ENCODE measurements around the gene SLC17A9.
A peak's percentile ranks its signal among the peaks of the same experiment; 100 is the strongest.

Gene SLC17A9, protein sequence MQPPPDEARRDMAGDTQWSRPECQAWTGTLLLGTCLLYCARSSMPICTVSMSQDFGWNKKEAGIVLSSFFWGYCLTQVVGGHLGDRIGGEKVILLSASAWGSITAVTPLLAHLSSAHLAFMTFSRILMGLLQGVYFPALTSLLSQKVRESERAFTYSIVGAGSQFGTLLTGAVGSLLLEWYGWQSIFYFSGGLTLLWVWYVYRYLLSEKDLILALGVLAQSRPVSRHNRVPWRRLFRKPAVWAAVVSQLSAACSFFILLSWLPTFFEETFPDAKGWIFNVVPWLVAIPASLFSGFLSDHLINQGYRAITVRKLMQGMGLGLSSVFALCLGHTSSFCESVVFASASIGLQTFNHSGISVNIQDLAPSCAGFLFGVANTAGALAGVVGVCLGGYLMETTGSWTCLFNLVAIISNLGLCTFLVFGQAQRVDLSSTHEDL

DNA sequence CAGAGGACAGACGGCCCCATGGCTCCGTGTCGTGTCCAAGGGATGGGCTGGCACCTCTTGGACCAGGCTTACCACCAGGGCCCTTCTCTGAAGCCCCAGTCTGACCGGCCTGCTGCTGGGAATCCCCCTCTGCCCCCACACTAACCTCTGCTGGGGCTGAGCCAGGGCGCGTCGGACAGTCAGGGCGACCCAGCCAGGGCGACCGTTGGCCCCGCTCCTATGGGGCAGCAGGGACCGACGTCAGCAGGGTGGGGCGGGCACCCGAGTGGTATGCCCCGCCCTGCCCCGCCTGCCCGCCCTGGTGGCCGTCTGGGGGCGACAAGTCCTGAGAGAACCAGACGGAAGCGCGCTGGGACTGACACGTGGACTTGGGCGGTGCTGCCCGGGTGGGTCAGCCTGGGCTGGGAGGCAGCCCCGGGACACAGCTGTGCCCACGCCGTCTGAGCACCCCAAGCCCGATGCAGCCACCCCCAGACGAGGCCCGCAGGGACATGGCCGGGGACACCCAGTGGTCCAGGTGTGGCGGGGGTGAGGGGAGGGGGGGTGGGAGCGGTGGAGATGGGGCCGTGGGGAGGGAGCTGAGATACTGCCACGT lies at the start of gene SLC17A9:
SLC17A9 (plus strand) TSS at position 337 of the 595 bp plus-strand sequence; CDS start at position 459, 122 bp downstream.
- no peak for DNase-seq (ENCODE audit: low read depth)

DNA sequence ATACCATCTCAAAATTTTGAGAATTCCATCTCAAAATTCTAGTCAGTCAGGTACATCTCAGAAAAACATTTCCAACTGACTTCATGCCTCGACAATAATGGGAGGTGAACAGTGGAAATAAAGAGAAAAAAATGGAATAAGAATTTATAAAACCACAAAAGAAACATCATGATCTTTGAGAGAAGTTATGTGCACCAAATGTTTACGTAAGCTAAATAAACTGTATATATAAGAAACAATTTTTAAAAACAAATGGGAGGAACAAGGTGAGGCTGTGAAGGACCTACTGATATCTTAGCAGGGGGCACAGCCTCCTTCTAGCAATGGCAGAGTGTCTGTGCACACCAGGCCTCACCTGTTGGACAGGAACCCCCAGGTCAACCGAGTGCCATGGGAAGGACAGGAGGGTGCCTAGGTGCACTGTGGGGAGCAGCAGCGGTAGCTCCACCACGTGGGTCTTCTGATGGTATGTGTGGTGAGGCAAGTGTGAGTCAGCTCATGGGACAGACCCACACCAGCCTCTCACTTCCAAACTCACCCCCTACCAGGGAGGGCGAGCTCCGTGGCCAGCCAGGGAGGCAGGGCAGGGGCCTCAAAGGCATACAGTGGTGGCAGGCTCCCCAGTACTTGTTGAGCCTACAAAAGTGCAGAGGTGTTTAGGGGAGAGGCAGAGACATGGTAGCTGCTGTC lies 49.4 kb upstream of the SLC17A9 start:
- peak; percentile 28 for DNase-seq (ENCODE audit: low read depth)

DNA sequence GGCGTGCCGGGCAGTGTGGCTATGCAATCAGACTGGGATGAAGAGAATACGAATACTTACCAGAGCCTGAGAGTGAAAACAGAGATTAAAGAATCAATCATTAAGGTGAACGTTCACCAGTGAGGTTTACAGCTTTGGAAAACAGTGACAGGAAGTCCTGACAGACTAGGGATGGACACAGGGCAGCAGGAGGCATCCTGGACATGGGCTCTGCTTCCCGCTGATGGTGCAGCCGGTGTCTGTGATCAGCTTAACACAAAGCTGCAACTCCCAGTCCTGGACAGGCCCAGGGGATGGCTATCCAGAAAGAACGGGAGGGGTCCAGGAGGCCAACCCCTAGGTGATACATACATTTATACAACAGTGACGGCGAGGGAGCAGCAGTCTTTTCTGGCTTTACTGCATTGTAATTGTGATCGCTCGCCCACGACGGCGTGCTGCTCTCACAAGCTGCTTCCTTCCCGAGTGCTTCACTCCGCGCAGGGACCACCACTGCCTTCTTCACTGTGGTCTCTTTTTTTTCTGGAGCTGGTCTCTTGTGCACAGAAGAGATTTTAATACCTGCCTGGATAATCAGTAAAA lies 46.9 kb upstream of the SLC17A9 start:
- no peak for DNase-seq (ENCODE audit: low read depth)

GRCh38 chr20:62906209-62906608 lies 46.3 kb upstream of the SLC17A9 start:
- no peak for DNase-seq (ENCODE audit: low read depth)

DNA sequence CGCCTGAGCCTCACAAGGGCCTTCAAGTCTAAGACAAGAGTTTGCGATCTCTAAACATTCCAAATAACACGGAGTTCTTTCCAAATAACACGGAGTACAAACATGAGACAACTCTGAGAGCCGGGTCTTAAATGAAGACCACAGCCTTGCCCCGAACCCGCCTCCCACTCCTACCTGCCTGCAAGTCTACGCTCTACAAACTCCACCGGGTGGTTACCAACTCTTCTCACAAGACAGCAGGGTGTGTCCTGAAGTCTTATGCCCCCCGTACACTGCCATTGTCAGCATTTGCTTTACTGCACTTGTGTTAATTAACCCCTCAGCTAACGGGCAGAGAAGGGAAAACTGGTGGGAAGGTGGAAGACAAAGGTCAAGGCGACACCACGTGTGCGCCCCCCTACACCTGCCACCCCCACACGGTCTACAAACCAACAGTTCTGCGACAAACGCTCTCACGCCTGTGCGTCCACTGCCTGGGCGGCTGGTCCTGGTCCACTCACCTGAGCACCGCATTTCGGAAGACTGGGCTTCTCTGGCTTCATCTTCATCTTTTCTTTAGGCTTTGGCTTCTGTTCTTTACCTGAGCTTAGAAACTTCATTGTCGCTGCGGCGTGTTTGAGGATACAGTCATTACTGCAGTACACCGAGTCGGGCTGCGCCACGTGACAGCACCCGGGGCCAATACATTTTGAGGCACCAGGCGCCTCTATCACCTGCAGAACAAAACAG lies 45.7 kb upstream of the SLC17A9 start:
- DNase-seq (ENCODE audit: low read depth): no peak

- DNase-seq (ENCODE audit: low read depth): no peak
These were observed 44.9 kb upstream of the SLC17A9 start for GRCh38 chr20:62907384-62908317.

DNA sequence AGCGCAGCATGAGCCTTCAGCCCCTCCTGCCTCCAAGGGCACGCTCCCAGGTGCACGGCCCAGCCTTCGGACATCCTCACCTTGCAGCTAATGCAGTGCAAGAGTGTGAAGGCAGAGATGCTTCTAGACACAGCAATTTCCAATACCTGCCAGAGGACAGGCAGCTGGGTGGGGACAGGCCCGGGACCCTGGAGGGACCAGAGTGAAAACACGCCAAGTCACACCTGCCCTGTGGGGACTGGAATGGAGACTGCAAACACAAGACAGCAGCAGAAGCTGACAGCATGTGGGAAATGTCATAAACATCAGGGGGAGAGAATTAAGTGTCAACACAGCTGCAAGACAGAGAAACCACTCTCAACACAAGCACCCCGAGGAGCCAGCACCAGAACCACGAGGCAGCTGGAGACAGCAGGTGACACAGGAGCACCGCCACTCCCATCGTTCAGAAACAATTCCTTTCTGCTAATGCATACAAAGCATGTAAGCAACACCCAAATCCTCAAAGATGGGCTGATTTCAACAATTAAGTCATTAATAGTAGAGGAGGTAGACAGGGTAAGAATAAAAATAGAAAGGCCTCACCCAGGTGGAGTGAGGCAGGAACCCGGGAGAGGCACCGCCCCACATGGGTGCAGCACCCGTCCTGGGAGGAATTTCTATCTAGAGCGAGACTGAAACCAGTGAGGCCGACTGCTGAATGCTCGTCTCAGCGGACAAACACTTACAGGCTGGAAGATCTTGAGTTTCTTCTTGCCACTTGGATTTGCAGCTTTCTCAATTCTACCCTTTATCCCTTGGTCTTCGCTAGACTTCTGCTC lies 43.3 kb upstream of the SLC17A9 start:
- no peak for DNase-seq (ENCODE audit: low read depth)

DNA sequence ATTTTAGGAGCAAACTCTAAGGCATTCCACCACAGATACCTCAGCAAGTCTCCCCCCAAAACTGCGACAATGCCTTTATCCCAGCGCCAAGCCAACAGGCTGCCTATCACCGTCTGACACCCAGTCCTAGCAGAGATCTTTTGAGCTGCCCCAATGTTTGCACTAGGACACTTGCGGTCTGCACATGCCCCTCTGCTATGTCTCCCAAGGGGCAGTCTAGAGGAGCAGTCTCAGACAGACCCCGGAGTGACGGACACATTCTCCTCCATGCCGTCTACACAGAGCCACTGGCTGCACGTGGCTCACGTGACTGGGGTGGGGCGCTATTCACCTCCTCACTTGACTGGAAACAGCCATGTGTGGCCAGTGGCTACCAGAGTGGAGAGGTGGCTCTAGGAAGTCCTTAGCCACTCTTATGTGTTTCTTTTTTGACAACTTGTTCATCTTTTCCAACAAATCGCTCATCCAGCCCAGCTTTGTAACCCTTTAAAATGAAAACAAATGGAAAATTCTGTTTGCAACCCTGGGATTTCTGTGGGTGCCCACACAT lies 42.2 kb upstream of the SLC17A9 start:
- no peak for DNase-seq (ENCODE audit: low read depth)

DNA sequence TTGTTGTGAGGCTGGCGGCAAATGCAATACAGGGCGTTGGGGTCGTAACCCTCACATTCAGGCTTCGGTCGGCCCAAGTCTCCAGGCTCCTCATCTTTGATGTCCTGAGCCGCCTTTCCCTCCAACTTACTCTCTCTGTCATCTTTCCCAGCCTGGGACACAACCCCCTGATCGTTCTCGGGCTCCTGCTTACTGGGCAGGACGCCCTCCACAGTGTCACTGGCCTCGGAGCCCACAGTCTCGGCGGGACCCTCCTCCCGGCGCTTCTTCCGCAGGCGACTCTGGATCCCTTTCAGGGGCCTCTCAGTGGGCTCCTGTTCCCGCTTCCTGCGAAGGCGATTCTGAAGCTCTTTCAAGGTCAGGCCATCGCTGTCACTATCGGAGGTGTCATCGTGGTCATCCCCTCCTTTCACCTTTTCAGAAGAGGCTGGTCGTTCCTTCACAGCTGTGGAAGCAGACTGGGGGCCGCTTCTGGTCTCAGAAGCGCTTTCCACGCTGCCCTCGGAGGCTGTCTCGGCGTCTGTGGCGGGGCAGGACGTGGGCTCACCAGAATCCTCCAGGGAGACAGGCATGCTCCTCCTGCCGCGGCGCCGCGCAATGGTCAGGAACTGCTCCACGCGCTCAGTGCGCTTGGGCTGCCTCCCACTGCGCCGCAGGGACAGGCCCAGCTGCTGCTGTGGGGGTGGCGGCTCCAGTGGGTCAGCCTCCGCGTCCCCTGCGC lies 41.6 kb upstream of the SLC17A9 start:
- no peak for DNase-seq (ENCODE audit: low read depth)

DNA sequence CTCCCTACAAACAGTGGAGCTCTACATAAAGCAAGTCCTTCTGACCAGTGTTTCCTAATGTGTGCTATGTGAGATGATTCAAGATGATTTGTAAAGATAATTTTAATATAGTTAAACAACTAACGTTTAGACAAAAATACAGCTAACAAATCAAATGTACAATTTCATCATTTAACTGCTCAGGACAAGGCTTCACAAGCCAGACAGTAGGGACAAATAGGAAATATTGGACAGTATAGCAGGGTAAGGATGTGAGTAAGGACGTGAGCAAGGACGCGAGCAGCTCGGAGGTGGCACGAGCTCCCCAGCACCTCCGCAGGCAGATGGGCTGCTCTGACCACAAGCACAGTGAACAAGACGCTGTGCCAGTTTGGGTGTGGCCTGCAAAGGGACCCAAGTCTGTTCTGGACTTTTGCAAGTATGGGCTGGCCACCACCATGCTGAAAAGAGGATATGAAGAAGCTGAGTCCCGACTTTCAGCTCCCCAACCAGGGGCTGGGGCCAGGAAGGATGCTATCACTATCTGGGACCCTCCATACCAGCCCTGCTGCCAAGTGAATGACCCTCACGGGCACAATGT lies 40.7 kb upstream of the SLC17A9 start:
- no peak for DNase-seq (ENCODE audit: low read depth)

- DNase-seq (ENCODE audit: low read depth): no peak
These were observed 39.4 kb upstream of the SLC17A9 start for GRCh38 chr20:62913043-62913630.

GRCh38 chr20:62914436-62914835 lies 38.1 kb upstream of the SLC17A9 start:
- no peak for DNase-seq (ENCODE audit: low read depth)

- DNase-seq (ENCODE audit: low read depth): no peak
These were observed 37.5 kb upstream of the SLC17A9 start for GRCh38 chr20:62914970-62915457.

- DNase-seq (ENCODE audit: low read depth): no peak
These were observed 35.6 kb upstream of the SLC17A9 start for GRCh38 chr20:62916703-62917476.

DNA sequence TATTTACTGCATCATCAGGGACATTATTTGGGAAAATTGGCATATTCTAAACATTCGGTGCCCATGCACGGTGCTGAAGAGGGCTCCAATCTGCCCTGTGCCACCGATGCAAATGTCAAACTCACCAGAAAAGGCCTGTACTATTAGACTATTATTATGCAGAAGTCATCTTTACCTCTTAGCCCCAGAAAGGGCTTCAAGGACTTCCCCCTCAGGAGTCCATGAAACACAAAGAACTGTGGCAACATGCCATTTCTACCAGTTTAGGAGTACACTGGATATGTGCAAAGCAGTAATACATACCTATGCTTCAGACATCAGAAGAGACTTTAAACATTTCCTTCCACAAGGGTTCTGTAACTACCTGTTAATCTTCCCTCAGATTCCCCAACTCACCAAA lies 34.8 kb upstream of the SLC17A9 start:
- DNase-seq (ENCODE audit: low read depth): no peak

DNA sequence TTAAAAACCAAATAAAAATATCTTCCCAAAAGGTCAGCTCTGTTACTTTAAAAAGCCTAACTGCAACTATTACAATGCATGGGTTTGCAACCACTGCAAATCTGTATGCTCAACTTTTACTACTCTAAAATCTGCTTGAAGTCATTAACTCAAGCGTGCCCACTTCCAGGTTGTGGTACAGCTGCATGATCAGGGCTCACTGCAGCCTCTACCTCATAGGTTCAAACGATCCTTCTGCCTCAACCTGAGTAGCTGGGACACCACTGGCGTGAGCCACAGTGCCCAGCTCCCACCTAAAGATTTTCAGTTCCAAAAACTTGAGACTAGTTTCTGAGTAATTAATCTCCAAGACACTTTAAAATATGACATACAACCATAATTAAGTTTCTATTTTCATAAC lies 34.4 kb upstream of the SLC17A9 start:
- no peak for DNase-seq (ENCODE audit: low read depth)

- DNase-seq (ENCODE audit: low read depth): no peak
These were observed 33.7 kb upstream of the SLC17A9 start for GRCh38 chr20:62918831-62919230.
